SJSA1 (cell line): ENCODE results near the gene CCDC7. TPM values are rescaled to one million over a fixed set of nuclear protein-coding genes. Genes with fewer than 3 reads are reported as not detected.
"Not testable (repeated sequence)": the region's sequence is repeated elsewhere in the genome, so short reads cannot be mapped to it uniquely, and the experiment has no call there.

Experiments
- DNase-seq, 2 experiments: peaks; one replicate each; pipeline ENCODE4 v3.0.0-alpha.2; 2015 to 2020; ENCODE audit warnings: low spot score in 2 of 2, low read depth in 1 of 2
- H3K27ac ChIP-seq: fragments of 250-450 bp; sonication (Bioruptor Pico); 2 replicates; pipeline ENCODE4 v1.5.1; 2020; ENCODE audit warnings: mild to moderate bottlenecking, moderate library complexity
- H3K27me3 ChIP-seq: fragments of 250-450 bp; sonication (Bioruptor Pico); replicated peaks from 2 replicates; pipeline ENCODE4 v1.5.1; 2020; ENCODE audit warnings: mild to moderate bottlenecking, moderate library complexity
- H3K36me3 ChIP-seq: fragments of 250-450 bp; sonication (Bioruptor Pico); 2 replicates; pipeline ENCODE4 v1.5.1; 2020; ENCODE audit warnings: mild to moderate bottlenecking
- H3K4me1 ChIP-seq: fragments of 250-450 bp; sonication (Bioruptor Pico); replicated peaks from 2 replicates; pipeline ENCODE4 v1.6.1; 2021; ENCODE audit warnings: mild to moderate bottlenecking
- H3K4me3 ChIP-seq: fragments of 250-450 bp; sonication (Bioruptor Pico); 2 replicates; pipeline ENCODE4 v1.5.1; 2020; ENCODE audit warnings: mild to moderate bottlenecking
- H3K9me3 ChIP-seq: fragments of 250-450 bp; sonication (Bioruptor Pico); replicated peaks from 2 replicates; pipeline ENCODE4 v1.5.1; 2020; ENCODE audit warnings: mild to moderate bottlenecking
- total RNA-seq: library from RNA; depleted of rRNA; stranded (reverse); fragments of >200 nt; shearing (Covaris generic); gene quantifications from 2 replicates; pipeline ENCODE4 v1.2.3, GENCODE V29; 2014

The CCDC7 gene
- total RNA-seq, 1 experiment from 2014 or later: 4.8 TPM

DNA sequence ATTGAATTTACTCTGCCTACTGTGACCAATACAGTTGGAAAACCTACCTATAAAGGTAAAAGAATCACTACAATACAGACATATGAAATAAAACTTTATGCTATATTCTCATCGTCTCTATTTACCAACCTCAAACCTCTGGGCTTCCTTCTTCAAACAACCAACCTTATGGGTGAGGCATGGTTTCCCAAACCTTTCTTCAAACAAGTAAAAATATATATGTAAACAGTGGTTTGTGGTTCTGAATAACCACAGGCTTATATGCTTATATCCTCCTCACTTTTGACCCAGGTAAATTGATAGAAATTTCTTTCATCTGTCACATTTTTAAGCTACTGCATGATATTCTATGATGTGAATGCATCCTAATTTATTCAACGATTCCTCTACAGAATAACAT lies 408.5 kb downstream of the CCDC7 start:
- Histone ChIP-seq H3K27me3 (no peaks in the 10 kb centered on the region), H3K27ac (no peak overlapping the region), H3K36me3 (no peaks in the 10 kb centered on the region), H3K9me3 (no peaks in the 10 kb centered on the region), H3K4me3 (no peak overlapping the region), H3K4me1 (no peaks in the 10 kb centered on the region)
- DNase-seq: no peak

DNA sequence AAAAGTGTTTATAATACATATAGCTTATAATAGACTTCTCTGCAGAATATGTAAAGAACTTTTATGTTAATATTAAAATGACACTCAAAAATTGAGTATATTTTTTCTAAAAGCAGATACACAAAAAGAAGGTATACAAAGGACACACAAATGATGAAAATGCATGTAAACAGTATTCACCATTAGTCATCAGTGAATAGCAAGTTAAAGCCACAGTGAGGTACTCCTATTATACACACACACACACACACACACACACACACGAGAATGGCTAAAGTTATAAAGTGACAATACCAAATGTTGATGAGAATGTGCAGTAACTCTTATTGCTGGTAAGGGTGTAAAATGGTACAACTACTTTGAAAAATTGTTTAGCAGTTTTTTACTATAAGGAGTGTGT lies 419.2 kb downstream of the CCDC7 start:
- no peak for DNase-seq
- Histone ChIP-seq H3K27me3 (no peaks in the 10 kb centered on the region), H3K9me3 (no peaks in the 10 kb centered on the region), H3K36me3 (no peaks in the 10 kb centered on the region), H3K4me1 (no peaks in the 10 kb centered on the region), H3K4me3 (no peak overlapping the region), H3K27ac (no peak overlapping the region)

DNA sequence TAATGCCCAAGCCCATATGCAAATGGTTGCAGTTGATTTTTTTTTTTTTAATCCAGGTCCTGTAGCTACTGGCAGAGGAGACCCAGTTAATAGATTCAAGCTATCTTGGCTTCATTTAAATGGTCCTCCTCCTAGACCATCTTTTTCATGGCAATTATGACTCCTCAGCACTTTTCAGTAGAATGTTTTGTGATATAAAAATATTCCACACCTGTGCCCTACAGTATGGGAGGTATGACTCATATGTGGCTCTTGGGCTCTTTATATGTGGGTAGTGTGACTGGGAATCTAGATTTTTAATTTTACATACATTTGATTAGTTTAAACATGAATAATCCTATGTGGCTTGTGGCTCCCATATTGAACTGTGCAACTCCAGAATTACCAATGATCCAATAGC lies 432.0 kb downstream of the CCDC7 start:
- H3K9me3 ChIP-seq: no peaks in the 10 kb centered on the region
- no peaks in the 10 kb centered on the region for H3K36me3 ChIP-seq
- no peaks in the 10 kb centered on the region for H3K27me3 ChIP-seq
- no peak for DNase-seq
- H3K27ac ChIP-seq: no peak overlapping the region
- no peaks in the 10 kb centered on the region for H3K4me1 ChIP-seq
- no peak overlapping the region for H3K4me3 ChIP-seq

- no peak for DNase-seq
- H3K4me3 ChIP-seq: no peak overlapping the region
- H3K27ac ChIP-seq: no peak overlapping the region
- H3K4me1 ChIP-seq: no peaks in the 10 kb centered on the region
- no peaks in the 10 kb centered on the region for H3K27me3 ChIP-seq
- no peaks in the 10 kb centered on the region for H3K9me3 ChIP-seq
- H3K36me3 ChIP-seq: no peaks in the 10 kb centered on the region
These were observed 432.7 kb downstream of the CCDC7 start for GRCh38 chr10:32878646-32879045.

- Histone ChIP-seq H3K9me3 (no peaks in the 10 kb centered on the region), H3K36me3 (no peaks in the 10 kb centered on the region), H3K4me1 (no peaks in the 10 kb centered on the region), H3K27me3 (no peaks in the 10 kb centered on the region), H3K4me3 (no peak overlapping the region), H3K27ac (no peak overlapping the region)
- DNase-seq: no peak
These were observed 436.1 kb downstream of the CCDC7 start for GRCh38 chr10:32882076-32882475.

DNA sequence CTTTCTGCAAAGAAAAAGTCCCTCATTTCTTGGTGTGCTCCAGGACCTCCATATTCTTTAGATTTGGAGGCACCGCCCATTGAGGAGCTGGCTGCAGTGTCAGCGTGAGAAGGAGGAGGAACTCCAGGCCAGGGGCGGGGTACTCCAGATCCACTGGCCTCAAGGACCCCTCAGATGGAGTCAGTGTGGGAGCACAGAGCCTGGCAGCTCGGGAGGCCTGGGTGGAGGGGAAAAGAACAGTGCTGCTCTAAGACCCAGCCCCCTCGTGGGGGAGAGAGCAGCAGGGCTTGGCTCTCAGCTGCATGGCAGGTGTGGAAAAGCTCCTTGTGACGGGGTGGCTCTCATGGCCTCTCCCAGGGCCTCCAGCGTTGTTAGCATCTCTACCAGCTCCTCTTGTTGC lies 441.5 kb downstream of the CCDC7 start:
- Histone ChIP-seq H3K9me3 (no peaks in the 10 kb centered on the region), H3K36me3 (no peaks in the 10 kb centered on the region), H3K27ac (no peak overlapping the region), H3K27me3 (no peaks in the 10 kb centered on the region), H3K4me3 (no peak overlapping the region), H3K4me1 (no peaks in the 10 kb centered on the region)
- no peak for DNase-seq

DNA sequence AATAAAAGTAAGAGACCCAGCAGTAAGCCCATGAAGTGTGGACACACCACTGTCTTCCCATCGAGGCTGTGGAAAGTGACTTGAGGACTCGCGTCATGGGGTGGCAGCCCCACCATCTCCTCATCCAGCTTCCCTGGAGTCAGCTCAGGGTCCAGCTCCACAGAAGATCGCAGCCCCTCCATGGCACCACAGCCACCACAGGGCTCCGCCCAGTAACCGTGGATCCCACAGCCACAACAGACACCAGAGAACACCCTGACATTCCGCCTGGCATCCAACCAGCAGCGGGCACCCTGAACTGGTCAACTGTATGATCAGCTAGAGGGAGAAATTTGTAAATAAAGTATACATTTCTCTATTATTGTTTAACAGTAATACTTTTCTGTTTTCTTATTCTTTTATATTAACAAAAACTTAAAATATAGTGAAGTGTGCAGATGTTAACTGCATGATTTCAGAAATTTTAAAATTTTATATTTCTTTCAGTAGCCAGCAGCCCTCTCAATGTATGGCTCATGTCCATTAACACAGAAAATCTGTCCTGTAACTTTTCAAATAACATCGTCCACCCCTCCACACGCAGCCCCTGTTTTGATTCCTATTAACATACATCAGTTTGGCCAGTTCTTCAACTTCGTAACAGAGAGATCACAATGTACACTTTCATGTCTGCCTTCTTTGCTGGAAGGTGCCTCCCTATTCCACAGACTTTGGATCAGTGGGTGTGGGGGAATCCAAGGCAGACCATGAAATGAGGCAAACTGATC lies 442.4 kb downstream of the CCDC7 start:
- H3K4me1 ChIP-seq: no peaks in the 10 kb centered on the region
- no peak overlapping the region for H3K4me3 ChIP-seq
- no peaks in the 10 kb centered on the region for H3K9me3 ChIP-seq

GRCh38 chr10:32889631-32890212 lies 443.8 kb downstream of the CCDC7 start:
- H3K27me3 ChIP-seq: no peaks in the 10 kb centered on the region

More for the DNA sequence above, 442.4 kb downstream of the CCDC7 start:
- H3K27ac ChIP-seq: no peak overlapping the region
- H3K36me3 ChIP-seq: no peaks in the 10 kb centered on the region
- no peak for DNase-seq
- no peaks in the 10 kb centered on the region for H3K27me3 ChIP-seq

DNA sequence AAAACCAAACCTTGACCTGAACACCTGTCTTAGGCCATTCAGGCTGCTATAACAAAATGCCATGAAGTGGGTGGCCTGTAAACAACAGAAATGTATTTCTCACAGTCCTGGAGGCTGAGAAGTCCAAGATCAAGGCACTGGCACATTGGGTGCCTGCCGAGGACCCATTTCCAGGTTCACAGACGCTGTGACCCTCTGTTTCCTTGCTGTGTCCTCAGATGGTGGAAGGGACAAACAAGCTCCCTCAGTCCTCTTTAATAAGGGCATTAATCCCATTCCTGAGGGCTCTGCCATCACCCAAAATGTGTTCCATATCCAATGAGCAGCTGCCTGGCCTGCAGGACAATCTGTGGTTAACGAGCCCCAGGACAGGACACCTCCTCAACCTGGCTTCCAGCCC lies 444.5 kb downstream of the CCDC7 start:
- Histone ChIP-seq H3K4me3 (no peak overlapping the region), H3K4me1 (no peaks in the 10 kb centered on the region), H3K36me3 (peaks cover 2% of the 10 kb centered on the region), H3K9me3 (no peaks in the 10 kb centered on the region), H3K27me3 (no peaks in the 10 kb centered on the region), H3K27ac (no peak overlapping the region)
- no peak for DNase-seq

More at GRCh38 chr10:32889631-32890212, 443.8 kb downstream of the CCDC7 start:
- Histone ChIP-seq H3K4me1 (no peaks in the 10 kb centered on the region), H3K9me3 (no peaks in the 10 kb centered on the region), H3K27ac (no peak overlapping the region), H3K4me3 (no peak overlapping the region), H3K36me3 (no peaks in the 10 kb centered on the region)
- DNase-seq: no peak

DNA sequence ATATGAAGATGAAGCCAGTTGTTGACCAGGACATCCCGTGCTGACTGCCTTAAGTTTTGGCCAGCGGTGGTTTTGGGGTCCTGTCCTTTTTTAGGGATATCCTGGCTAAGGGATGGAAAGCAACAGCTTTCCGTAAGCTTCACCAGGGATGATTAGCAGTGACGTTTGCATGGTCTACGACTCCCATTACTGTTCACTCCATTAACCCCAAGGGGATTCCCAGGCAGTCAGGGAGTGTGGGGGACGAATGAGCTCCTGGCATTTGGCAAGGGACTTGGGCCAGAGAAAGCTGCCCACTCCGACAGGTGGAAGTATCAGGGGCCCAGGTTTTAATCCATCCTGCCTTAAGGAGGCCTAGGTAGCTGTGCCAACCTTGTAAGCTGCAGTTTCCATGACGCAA lies 445.3 kb downstream of the CCDC7 start:
- Histone ChIP-seq H3K27me3 (no peaks in the 10 kb centered on the region), H3K4me1 (no peaks in the 10 kb centered on the region), H3K4me3 (no peak overlapping the region), H3K36me3 (peaks cover 8% of the 10 kb centered on the region), H3K9me3 (no peaks in the 10 kb centered on the region), H3K27ac (no peak overlapping the region)
- no peak for DNase-seq

DNA sequence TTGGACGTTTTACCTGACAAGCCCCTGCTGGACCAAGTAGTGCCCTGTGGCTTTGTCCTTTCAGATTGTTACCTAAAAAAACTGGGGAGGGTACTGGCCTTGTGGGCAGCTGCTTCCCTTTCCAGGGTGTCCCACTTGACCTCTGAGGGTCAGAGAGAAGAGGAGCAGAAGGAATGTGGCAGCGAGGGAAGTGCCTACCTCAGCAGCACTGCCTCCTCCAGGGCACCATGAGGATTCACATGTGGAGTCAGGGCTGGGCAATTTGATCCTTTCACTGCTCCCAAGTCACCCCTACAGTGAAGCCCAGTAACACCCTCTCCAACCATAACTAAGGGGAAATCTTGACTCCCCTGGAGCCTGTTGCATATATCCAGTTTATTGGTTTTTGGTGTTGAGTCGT lies 447.5 kb downstream of the CCDC7 start:
- DNase-seq: no peak
- Histone ChIP-seq H3K36me3 (peaks cover 27% of the 10 kb centered on the region), H3K9me3 (no peaks in the 10 kb centered on the region), H3K4me1 (no peaks in the 10 kb centered on the region), H3K27ac (no peak overlapping the region), H3K27me3 (no peaks in the 10 kb centered on the region), H3K4me3 (no peak overlapping the region)

- Histone ChIP-seq H3K9me3 (no peaks in the 10 kb centered on the region), H3K36me3 (peaks cover 33% of the 10 kb centered on the region), H3K27ac (no peak overlapping the region), H3K27me3 (no peaks in the 10 kb centered on the region), H3K4me3 (no peak overlapping the region), H3K4me1 (no peaks in the 10 kb centered on the region)
- no peak for DNase-seq
These were observed 448.1 kb downstream of the CCDC7 start for GRCh38 chr10:32893916-32894664.

DNA sequence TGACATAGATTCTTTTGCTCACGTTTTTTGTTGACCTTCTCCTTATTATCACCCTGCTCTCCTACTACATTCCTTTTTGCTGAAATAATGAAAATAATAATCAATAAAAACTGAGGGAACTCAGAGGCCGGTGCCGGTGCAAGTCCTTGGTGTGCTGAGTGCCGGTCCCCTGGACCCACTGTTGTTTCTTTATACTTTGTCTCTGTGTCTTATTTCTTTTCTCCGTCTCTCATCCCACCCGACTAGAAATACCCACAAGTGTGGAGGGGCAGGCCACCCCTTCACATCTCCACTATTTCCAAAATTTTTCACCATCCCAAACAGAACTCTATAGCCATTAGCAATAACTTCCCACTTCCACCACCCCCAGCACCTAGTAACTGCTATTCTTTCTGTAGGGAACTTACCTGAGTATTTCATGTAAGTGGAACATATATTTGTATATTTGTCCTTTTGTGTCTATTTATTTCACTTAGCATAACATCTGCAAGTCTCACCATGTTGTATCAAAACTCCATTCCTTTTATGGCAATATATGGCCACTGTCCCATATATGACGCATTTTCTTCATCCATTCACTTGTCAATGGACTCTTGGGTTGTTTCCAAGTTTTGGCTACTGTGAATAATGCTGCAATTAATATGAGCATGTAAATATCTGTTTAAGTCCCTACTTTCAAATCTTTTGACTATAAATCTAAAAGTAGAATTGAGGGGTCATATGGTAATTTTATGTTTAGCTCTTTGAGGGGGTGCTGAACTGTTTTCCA lies 449.4 kb downstream of the CCDC7 start:
- not testable (repeated sequence) for DNase-seq, H3K4me3 ChIP-seq, H3K9me3 ChIP-seq, H3K27me3 ChIP-seq, H3K4me1 ChIP-seq, H3K27ac ChIP-seq
- H3K36me3 ChIP-seq: peaks cover 46% of the 10 kb centered on the region
